OCI-LY7 (cell line): ENCODE data around the gene ANGPTL7. TPM values are rescaled to one million over a fixed set of nuclear protein-coding genes. Genes with fewer than 3 reads are reported as not detected.

Experiments
- BruUV-seq: library from RNA; stranded (reverse); fragments of 400-500 nt; replicated peaks from 2 replicates; lab custom pipeline; 2021; lab: Mats Ljungman, UMichigan
- CTCF ChIA-PET: fragments of 300-600 bp; sonication (Branson Sonifier 250); formaldehyde crosslinking; loops from one replicate; lab custom pipeline; 2022; ENCODE audit warnings: antibody characterized with exemption; ENCODE audit not compliant: unreplicated experiment; lab: Charles Lee
- POLR2A ChIA-PET: fragments of 300-600 bp; sonication (Branson Sonifier 250); formaldehyde crosslinking; loops from one replicate; lab custom pipeline; 2022; ENCODE audit warnings: antibody characterized with exemption; lab: Charles Lee
- DNase-seq: peaks from one replicate; pipeline ENCODE4 v3.0.0-alpha.2; 2015; ENCODE audit warnings: low spot score
- H2AFZ ChIP-seq: fragments of 200-600 bp; sonication (generic), shearing (Covaris generic); 2 replicates; pipeline ENCODE4 v1.6.1; 2014; ENCODE audit warnings: mild to moderate bottlenecking, antibody characterized with exemption, low read length, moderate library complexity
- H3K27ac ChIP-seq: fragments of 200-600 bp; sonication (generic); 2 replicates; pipeline ENCODE4 v1.5.1; 2014; ENCODE audit warnings: mixed run types, low read depth, mild to moderate bottlenecking, moderate library complexity, low read length, inconsistent platforms; ENCODE audit not compliant: poor library complexity, severe bottlenecking
- H3K36me3 ChIP-seq: fragments of 200-600 bp; sonication (generic); 2 replicates; pipeline ENCODE4 v1.6.1; 2014; ENCODE audit warnings: mild to moderate bottlenecking, antibody characterized with exemption, low read length, moderate library complexity, mixed read lengths; ENCODE audit not compliant: insufficient read depth
- H3K4me1 ChIP-seq: fragments of 200-600 bp; sonication (generic); 2 replicates; pipeline ENCODE4 v1.5.1; 2014; ENCODE audit warnings: mild to moderate bottlenecking, low read length; ENCODE audit not compliant: insufficient read depth, poor library complexity, severe bottlenecking
- H3K4me2 ChIP-seq: fragments of 200-600 bp; sonication (generic); 2 replicates; pipeline ENCODE4 v1.6.1; 2014; ENCODE audit warnings: mild to moderate bottlenecking, low read length
- H3K4me3 ChIP-seq: fragments of 200-600 bp; sonication (generic); 2 replicates; pipeline ENCODE4 v1.5.1; 2014; ENCODE audit warnings: mild to moderate bottlenecking, low read depth, low read length; ENCODE audit not compliant: poor library complexity, severe bottlenecking
- H3K79me2 ChIP-seq: fragments of 200-600 bp; sonication (generic); 2 replicates; pipeline ENCODE4 v1.6.1; 2016; ENCODE audit warnings: low read depth, mild to moderate bottlenecking, low read length, moderate library complexity, mixed read lengths; ENCODE audit not compliant: insufficient read depth
- H3K9me2 ChIP-seq: fragments of 200-600 bp; sonication (generic); 2 replicates; pipeline ENCODE4 v1.6.1; 2016; ENCODE audit warnings: mild to moderate bottlenecking, low read length, mixed read lengths; ENCODE audit not compliant: insufficient read depth
- H3K9me3 ChIP-seq: fragments of 200-600 bp; sonication (generic); 2 replicates; pipeline ENCODE4 v1.6.1; 2014; ENCODE audit warnings: mild to moderate bottlenecking, mixed run types, low read length, mixed read lengths
- H4K20me1 ChIP-seq: fragments of 200-600 bp; sonication (generic); 2 replicates; pipeline ENCODE4 v1.6.1; 2014; ENCODE audit warnings: mild to moderate bottlenecking, antibody characterized with exemption, low read length, moderate library complexity, mixed read lengths; ENCODE audit not compliant: insufficient read depth
- CTCF ChIP-seq: fragments of 200-600 bp; sonication (generic); conservative IDR thresholded peaks from 2 replicates; pipeline ENCODE4 v1.5.1; 2014; ENCODE audit warnings: mild to moderate bottlenecking, antibody characterized with exemption, low read length, moderate library complexity, mixed read lengths
- EZH2phosphoT487 ChIP-seq: fragments of 200-600 bp; sonication (generic); IDR thresholded peaks from 2 replicates; pipeline ENCODE4 v1.6.1; 2018; ENCODE audit warnings: low read depth, borderline replicate concordance, mild to moderate bottlenecking, mixed run types, antibody characterized with exemption, low read length, moderate library complexity, mixed read lengths
- intact Hi-C: fragments of 100-400 bp; cut with micrococcal nuclease; formaldehyde crosslinking; loops from one replicate; pipeline ENCODE4 v1.10.0; 2022; ENCODE audit not compliant: unreplicated experiment
- total RNA-seq, 2 experiments: library from RNA; depleted of rRNA in 1 of 2; stranded (reverse); fragments of >200 nt in 1 of 2; shearing (Covaris generic) in 1 of 2; gene quantifications; 2 replicates each; pipeline ENCODE4 v1.2.3, GENCODE V29; 2014 to 2022

The ANGPTL7 gene
- total RNA-seq, 2 experiments from 2014 or later: not detected

- POLR2A ChIA-PET: interaction anchor here (1.2 kb wide), 1 partner anchor 46 kb away, joined by 3 read pairs; no protein-coding TSS in a partner anchor
- Histone ChIP-seq H4K20me1 (no peaks in the 10 kb centered on the region), H3K27ac (no peak overlapping the region), H3K4me1 (no peaks in the 10 kb centered on the region), H3K9me3 (no peaks in the 10 kb centered on the region), H3K4me3 (no peak overlapping the region), H3K36me3 (peaks cover 87% of the 10 kb centered on the region), H2AFZ (no peak overlapping the region), H3K79me2 (no peaks in the 10 kb centered on the region), H3K9me2 (no peaks in the 10 kb centered on the region), H3K4me2 (no peak overlapping the region)
- CTCF ChIA-PET: interaction anchor here (1.0 kb wide), 1 partner anchor 23 kb away, joined by 6 read pairs; no protein-coding TSS in a partner anchor
- DNase-seq: no peak
- no peak for TF ChIP-seq EZH2phosphoT487
- TF ChIP-seq CTCF: no peak
- intact Hi-C loops: no loop called here
- no TSS peak for BruUV-seq
Measured at GRCh38 chr1:11151114-11151513, 38.0 kb upstream of the ANGPTL7 start.

- Histone ChIP-seq H3K36me3 (peaks cover 87% of the 10 kb centered on the region), H3K9me2 (no peaks in the 10 kb centered on the region)
Measured at GRCh38 chr1:11151826-11152612, 37.1 kb upstream of the ANGPTL7 start.

More at GRCh38 chr1:11151826-11152612, 37.1 kb upstream of the ANGPTL7 start:
- no peak overlapping the region for H2AFZ ChIP-seq
- no peak overlapping the region for H3K27ac ChIP-seq
- H3K4me1 ChIP-seq: no peaks in the 10 kb centered on the region
- POLR2A ChIA-PET: interaction anchor here (0.7 to 1.2 kb wide), 3 partner anchors 45 to 114 kb away, joined by 3 read pairs; no protein-coding TSS in a partner anchor
- H3K4me2 ChIP-seq: no peak overlapping the region
- no TSS peak for BruUV-seq
- TF ChIP-seq CTCF (no peak), EZH2phosphoT487 (no peak)
- no peaks in the 10 kb centered on the region for H3K79me2 ChIP-seq
- no peaks in the 10 kb centered on the region for H4K20me1 ChIP-seq
- intact Hi-C loops: no loop called here
- no peaks in the 10 kb centered on the region for H3K9me3 ChIP-seq
- H3K4me3 ChIP-seq: no peak overlapping the region
- CTCF ChIA-PET: no interaction called here
- DNase-seq: no peak
